Peyer's patch (tissue), 4 donors: Measurements from ENCODE around the gene XYLT1. TPM values are rescaled to one million over a fixed set of nuclear protein-coding genes. Genes with fewer than 3 reads are reported as not detected.

Experiments
- DNase-seq, 3 donors: peaks; one replicate each; pipeline ENCODE4 v3.0.0-alpha.2; 2017 to 2019
- H3K27ac ChIP-seq, 4 donors: fragments of 200-600 bp; sonication (generic); one replicate each; pipeline ENCODE4 v1.5.1; 2016 to 2019
- H3K27me3 ChIP-seq, 2 donors: fragments of 200-600 bp; sonication (generic); one replicate each; pipeline ENCODE4 v1.5.1; 2019
- H3K36me3 ChIP-seq, 3 donors: fragments of 200-600 bp; sonication (generic); one replicate each; pipeline ENCODE4 v1.5.1; 2016 to 2019
- H3K4me1 ChIP-seq, 4 donors: fragments of 200-600 bp; sonication (generic); one replicate each; pipeline ENCODE4 v1.5.1; 2016 to 2019
- H3K4me3 ChIP-seq, 4 donors: fragments of 200-600 bp; sonication (generic); 1 replicate in 3 of 4; 2 replicates in 1 of 4; pipeline ENCODE4 v1.5.1; 2016 to 2019; ENCODE audit warnings: mild to moderate bottlenecking in 1 of 4
- H3K9me3 ChIP-seq, 4 donors: fragments of 200-600 bp; sonication (generic); one replicate each; pipeline ENCODE4 v1.5.1; 2016 to 2019; ENCODE audit warnings: mild to moderate bottlenecking in 1 of 4
- CTCF ChIP-seq, 6 experiments: fragments of 450-650 bp in 4 of 6; fragments of 200-600 bp in 2 of 6; sonication (generic) in 1 of 6; IDR thresholded peaks; one replicate each; pipeline ENCODE4 v1.5.1; 2017 to 2019; ENCODE audit warnings: antibody characterized with exemption in 6 of 6, mild to moderate bottlenecking in 3 of 6, moderate library complexity in 1 of 6
- POLR2A ChIP-seq, 2 donors: fragments of 450-650 bp; IDR thresholded peaks; one replicate each; pipeline ENCODE4 v1.5.1; 2017; ENCODE audit warnings: antibody characterized with exemption in 2 of 2, mild to moderate bottlenecking in 2 of 2, moderate library complexity in 2 of 2
- total RNA-seq, 4 donors: library from RNA; depleted of rRNA; stranded (reverse); fragments of >200 nt; gene quantifications; one replicate each; pipeline ENCODE4 v1.1.0, GENCODE V29; 2016

The XYLT1 gene
- total RNA-seq, 4 donors from 2014 or later: 18.7 to 42.1 (median 37.7) TPM

DNA sequence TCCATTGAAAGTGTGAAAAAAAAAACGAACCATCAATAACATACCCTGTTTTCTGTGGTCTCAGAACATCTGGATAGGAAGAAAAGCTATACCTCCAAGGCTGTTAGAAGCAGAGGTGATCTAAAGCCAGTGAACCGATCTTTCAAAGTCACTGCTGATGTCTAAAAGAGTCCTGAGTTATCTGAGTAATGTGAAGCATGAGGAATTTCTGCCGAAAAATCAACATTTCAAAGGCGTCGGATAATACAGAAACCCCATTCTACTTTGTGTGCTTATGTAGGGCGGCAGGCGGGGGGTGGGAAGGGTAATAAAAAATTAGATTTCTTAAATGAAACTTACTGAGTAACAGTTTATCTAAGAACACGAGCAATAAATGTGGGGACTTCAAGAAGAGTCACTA lies 3.9 kb downstream of the XYLT1 start:
- Histone ChIP-seq H3K4me1 (peaks cover 0 to 42% (median 18%) of the 10 kb centered on the region in 4 donors), H3K27ac (no peak overlapping the region), H3K36me3 (no peaks in the 10 kb centered on the region), H3K27me3 (no peaks in the 10 kb centered on the region), H3K9me3 (no peaks in the 10 kb centered on the region), H3K4me3 (no peak overlapping the region)
- DNase-seq: no peak
- TF ChIP-seq CTCF (IDR thresholded peaks at IDR 0.05) (no peak), POLR2A (IDR thresholded peaks at IDR 0.05) (no peak)

GRCh38 chr16:17465460-17465859 lies 5.3 kb downstream of the XYLT1 start:
- TF ChIP-seq CTCF (IDR thresholded peaks at IDR 0.05) (no peak), POLR2A (IDR thresholded peaks at IDR 0.05) (no peak)
- Histone ChIP-seq H3K27me3 (no peaks in the 10 kb centered on the region), H3K4me1 (peaks cover 0 to 37% (median 26%) of the 10 kb centered on the region in 4 donors), H3K27ac (no peak overlapping the region), H3K36me3 (no peaks in the 10 kb centered on the region), H3K9me3 (no peaks in the 10 kb centered on the region), H3K4me3 (no peak overlapping the region)
- no peak for DNase-seq

DNA sequence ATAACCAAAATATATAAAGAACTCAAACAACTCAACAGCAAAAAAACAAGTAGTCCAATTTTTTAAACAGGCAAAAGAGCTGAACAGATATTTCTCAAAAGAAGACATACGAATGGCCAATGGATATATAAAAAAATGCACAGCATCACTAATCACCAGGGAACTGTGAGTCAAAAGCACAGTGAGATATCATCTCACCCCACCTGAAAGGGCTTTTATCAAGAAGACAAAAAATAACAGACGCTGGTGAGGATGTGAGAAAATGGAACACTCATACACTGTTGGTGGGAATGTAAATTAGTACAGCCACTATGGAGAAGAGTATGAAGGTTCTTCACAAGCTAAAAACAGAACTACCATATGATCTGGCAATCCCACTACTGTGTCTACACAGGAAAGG lies 7.4 kb downstream of the XYLT1 start:
- Histone ChIP-seq H3K27ac (no peak overlapping the region), H3K36me3 (no peaks in the 10 kb centered on the region), H3K4me1 (peaks cover 0 to 28% (median 14%) of the 10 kb centered on the region in 4 donors), H3K4me3 (no peak overlapping the region), H3K27me3 (no peaks in the 10 kb centered on the region), H3K9me3 (no peaks in the 10 kb centered on the region)
- no peak for TF ChIP-seq POLR2A (IDR thresholded peaks at IDR 0.05)
- TF ChIP-seq CTCF (IDR thresholded peaks at IDR 0.05): no peak
- no peak for DNase-seq

GRCh38 chr16:17461951-17462729 lies 8.6 kb downstream of the XYLT1 start:
- no peak overlapping the region for H3K4me3 ChIP-seq
- peak overlapping the region in 2 of 4 donors; percentile 50 to 65 for H3K27ac ChIP-seq
- H3K4me1 ChIP-seq: peaks cover 0 to 19% (median 7%) of the 10 kb centered on the region in 4 donors
- H3K9me3 ChIP-seq: no peaks in the 10 kb centered on the region
- DNase-seq: peak in 2 of 3 donors; percentile 69 to 77
- TF ChIP-seq POLR2A (IDR thresholded peaks at IDR 0.05): no peak
- no peak for TF ChIP-seq CTCF (IDR thresholded peaks at IDR 0.05)
- no peaks in the 10 kb centered on the region for H3K36me3 ChIP-seq
- no peaks in the 10 kb centered on the region for H3K27me3 ChIP-seq

DNA sequence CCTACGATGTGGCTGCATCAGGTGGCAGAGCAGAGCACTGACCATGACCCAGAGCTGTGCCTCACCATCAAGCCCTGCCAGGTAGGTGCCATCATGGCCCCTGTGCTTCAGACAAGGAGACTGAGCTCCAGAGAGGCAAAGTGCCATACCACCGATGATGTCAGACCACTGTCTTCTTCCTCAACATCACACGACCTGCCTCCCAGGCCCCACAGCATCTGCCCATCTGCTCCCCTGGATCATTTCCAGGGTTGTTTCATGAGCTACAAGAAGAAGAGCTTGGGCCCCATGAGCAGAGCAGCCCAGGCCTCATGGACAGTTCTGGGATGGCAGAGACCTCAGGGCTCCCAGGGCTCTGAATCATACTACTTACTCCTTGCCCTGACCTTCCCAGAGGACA lies 9.9 kb downstream of the XYLT1 start:
- TF ChIP-seq POLR2A (IDR thresholded peaks at IDR 0.05) (no peak), CTCF (IDR thresholded peaks at IDR 0.05) (no peak)
- DNase-seq: no peak

More for the DNA sequence above, 9.9 kb downstream of the XYLT1 start:
- Histone ChIP-seq H3K36me3 (no peaks in the 10 kb centered on the region), H3K4me1 (peaks cover 0 to 19% (median 5%) of the 10 kb centered on the region in 4 donors), H3K27ac (peak overlapping the region in 1 of 4 donors; percentile 47), H3K9me3 (no peaks in the 10 kb centered on the region), H3K27me3 (no peaks in the 10 kb centered on the region), H3K4me3 (no peak overlapping the region)
